Endothelial cell of umbilical vein (primary cell): ENCODE measurements around the gene TMOD4. TPM values are rescaled to one million over a fixed set of nuclear protein-coding genes. Genes with fewer than 3 reads are reported as not detected.

ENCODE experiments used
- BruUV-seq: library from RNA; stranded (reverse); fragments of 400-500 nt; replicated peaks from 2 replicates; lab custom pipeline; 2021; lab: Mats Ljungman, UMichigan
- CTCF ChIA-PET: fragments of 300-600, 350-600 bp; sonication (Branson Sonifier 250); formaldehyde crosslinking; loops from one replicate; lab custom pipeline; 2021; ENCODE audit warnings: antibody characterized with exemption, inconsistent platforms; lab: Charles Lee
- POLR2A ChIA-PET: fragments of 300-600, 350-600 bp; sonication (Branson Sonifier 250); formaldehyde crosslinking; loops from one replicate; lab custom pipeline; 2021; ENCODE audit warnings: antibody characterized with exemption, inconsistent platforms; lab: Charles Lee
- DNase-seq: peaks from one replicate; pipeline ENCODE4 v3.0.0-alpha.2; 2011; ENCODE audit warnings: low read depth, low spot score
- FAIRE-seq: peaks from 2 replicates; lab custom pipeline; 2011; peaks lifted over from hg19 to GRCh38; lab: Jason Lieb, UNC
- H2AFZ ChIP-seq: 2 replicates; pipeline ENCODE4 v1.6.0; 2012; ENCODE audit warnings: low read depth, low read length, control low read depth, inconsistent platforms
- H3K27ac ChIP-seq: 2 replicates; pipeline ENCODE4 v1.5.1; 2011; ENCODE audit warnings: low read depth, mild to moderate bottlenecking, control low read depth, low read length, moderate library complexity; ENCODE audit not compliant: insufficient read depth
- H3K27me3 ChIP-seq, 2 experiments: 2 replicates each; pipeline versions ENCODE4 v1.6.0 to v1.6.1; 2011; ENCODE audit warnings: low read length in 2 of 2, mixed read lengths in 1 of 2; ENCODE audit not compliant: control insufficient read depth in 2 of 2, insufficient read depth in 2 of 2
- H3K36me3 ChIP-seq, 2 experiments: 2 replicates in 1 of 2; 3 replicates in 1 of 2; pipeline ENCODE4 v1.5.1; 2011; ENCODE audit warnings: low read length in 2 of 2, mild to moderate bottlenecking in 1 of 2, moderate library complexity in 1 of 2; ENCODE audit not compliant: control insufficient read depth in 2 of 2, insufficient read depth in 2 of 2; ENCODE audit errors: extremely low read depth in 1 of 2
- H3K4me1 ChIP-seq: 3 replicates; pipeline ENCODE4 v1.5.1; 2011; ENCODE audit warnings: mild to moderate bottlenecking, low read length; ENCODE audit not compliant: control insufficient read depth, insufficient read depth; ENCODE audit errors: extremely low read depth
- H3K4me2 ChIP-seq: 2 replicates; pipeline ENCODE4 v1.6.1; 2011; ENCODE audit warnings: low read length, control low read depth, mixed read lengths; ENCODE audit not compliant: insufficient read depth
- H3K4me3 ChIP-seq, 3 experiments: fragments of 200-600 bp in 1 of 3; sonication (generic), shearing (Covaris generic) in 1 of 3; replicated peaks in 1 of 3; 2 replicates each; pipeline ENCODE4 v1.5.1; 2011 to 2016; ENCODE audit warnings: control low read depth in 3 of 3, low read length in 3 of 3, mild to moderate bottlenecking in 2 of 3, inconsistent platforms in 1 of 3, low read depth in 1 of 3, moderate library complexity in 1 of 3; ENCODE audit not compliant: insufficient read depth in 1 of 3
- H3K79me2 ChIP-seq: 2 replicates; pipeline ENCODE4 v1.6.0; 2012; ENCODE audit warnings: low read length, inconsistent platforms; ENCODE audit not compliant: control insufficient read depth, insufficient read depth
- H3K9ac ChIP-seq: replicated peaks from 2 replicates; pipeline ENCODE3; 2011; ENCODE audit warnings: low read length, control low read depth; ENCODE audit not compliant: insufficient read depth; ENCODE audit errors: extremely low read depth
- H3K9me1 ChIP-seq: replicated peaks from 3 replicates; pipeline ENCODE4 v1.6.0; 2011; ENCODE audit warnings: mild to moderate bottlenecking, low read length; ENCODE audit not compliant: control insufficient read depth, insufficient read depth; ENCODE audit errors: extremely low read depth
- H3K9me3 ChIP-seq: replicated peaks from 2 replicates; pipeline ENCODE4 v1.5.1; 2012; ENCODE audit warnings: low read length, inconsistent platforms; ENCODE audit not compliant: control insufficient read depth, insufficient read depth
- H4K20me1 ChIP-seq: replicated peaks from 2 replicates; pipeline ENCODE3; 2011; ENCODE audit warnings: mild to moderate bottlenecking, low read length; ENCODE audit not compliant: control insufficient read depth, insufficient read depth; ENCODE audit errors: extremely low read depth
- EZH2 ChIP-seq: IDR thresholded peaks from 2 replicates; pipeline ENCODE4 v1.6.1; 2012; ENCODE audit warnings: borderline replicate concordance, low read depth, mild to moderate bottlenecking, moderate library complexity, low read length, inconsistent platforms; ENCODE audit not compliant: severe bottlenecking
- FOS ChIP-seq: IDR thresholded peaks from 2 replicates; pipeline ENCODE4 v1.6.1; 2011; ENCODE audit warnings: mild to moderate bottlenecking, low read length, moderate library complexity, borderline replicate concordance; ENCODE audit not compliant: insufficient read depth
- GATA2 ChIP-seq: IDR thresholded peaks from 2 replicates; pipeline ENCODE4 v1.7.0; 2011; ENCODE audit warnings: low read depth, mild to moderate bottlenecking, moderate library complexity, mixed read lengths, low read length; ENCODE audit not compliant: insufficient read length, insufficient read depth
- JUN ChIP-seq: IDR thresholded peaks from 2 replicates; pipeline ENCODE4 v1.6.1; 2011; ENCODE audit warnings: borderline replicate concordance, low read depth; ENCODE audit not compliant: insufficient read length, insufficient read depth
- MYC ChIP-seq: IDR thresholded peaks from one replicate; pipeline ENCODE4 v1.6.1; 2011; ENCODE audit warnings: mild to moderate bottlenecking, low read depth, low read length
- POLR2A ChIP-seq: IDR thresholded peaks from 2 replicates; pipeline ENCODE4 v1.6.1; 2012; ENCODE audit warnings: low read depth, mild to moderate bottlenecking, control low read depth, low read length
- POLR2AphosphoS5 ChIP-seq: IDR thresholded peaks from 2 replicates; pipeline ENCODE4 v1.6.1; 2012; ENCODE audit warnings: low read depth, mild to moderate bottlenecking, control low read depth, low read length, moderate library complexity; ENCODE audit not compliant: insufficient read depth
- dilution Hi-C: fragments of 300-500 bp; cut with MboI; formaldehyde crosslinking; loops from one replicate; pipeline ENCODE4 v1.15.0; 2019; ENCODE audit warnings: low sequenced_read_pairs; ENCODE audit not compliant: extremely low pct_ligation_motif_present
- intact Hi-C: fragments of 100-400 bp; cut with micrococcal nuclease; formaldehyde crosslinking; loops from one replicate; pipeline ENCODE4 v1.10.0; 2022
- polyA plus RNA-seq, 4 experiments: library from polyadenylated mRNA; depleted of rRNA in 3 of 4; stranded (reverse) in 3 of 4; unstranded in 1 of 4; fragments of >200 nt; gene quantifications; 2 replicates each; pipeline versions ENCODE4 v1.2.1 to v1.2.3, GENCODE V29; 2011 to 2012; ENCODE audit warnings: missing spikeins in 1 of 4
- total RNA-seq: library from RNA; stranded (reverse); gene quantifications from 2 replicates; pipeline ENCODE4 v1.2.3, GENCODE V29; 2021
- TF ChIP-seq, protein P1 (sequence below): IDR thresholded peaks from 2 replicates; pipeline ENCODE4 v1.6.1; 2011; ENCODE audit not compliant: insufficient read depth, insufficient read length
- TF ChIP-seq, protein P2 (sequence below), 2 donors: IDR thresholded peaks; 1 replicate in 1 of 2; 2 replicates in 1 of 2; pipeline ENCODE4 v1.5.1; 2011; ENCODE audit warnings: low read length in 2 of 2, mild to moderate bottlenecking in 2 of 2, moderate library complexity in 2 of 2, control low read depth in 1 of 2, inconsistent platforms in 1 of 2, low read depth in 1 of 2; ENCODE audit not compliant: insufficient read depth in 1 of 2; ENCODE audit errors: extremely low read depth in 1 of 2

The TMOD4 gene
- total and polyA plus RNA-seq, 2 donors (not counting 3 experiments of a cell fraction or from before 2014, with no cell fraction given): 0.22 to 1.4 TPM

DNA sequence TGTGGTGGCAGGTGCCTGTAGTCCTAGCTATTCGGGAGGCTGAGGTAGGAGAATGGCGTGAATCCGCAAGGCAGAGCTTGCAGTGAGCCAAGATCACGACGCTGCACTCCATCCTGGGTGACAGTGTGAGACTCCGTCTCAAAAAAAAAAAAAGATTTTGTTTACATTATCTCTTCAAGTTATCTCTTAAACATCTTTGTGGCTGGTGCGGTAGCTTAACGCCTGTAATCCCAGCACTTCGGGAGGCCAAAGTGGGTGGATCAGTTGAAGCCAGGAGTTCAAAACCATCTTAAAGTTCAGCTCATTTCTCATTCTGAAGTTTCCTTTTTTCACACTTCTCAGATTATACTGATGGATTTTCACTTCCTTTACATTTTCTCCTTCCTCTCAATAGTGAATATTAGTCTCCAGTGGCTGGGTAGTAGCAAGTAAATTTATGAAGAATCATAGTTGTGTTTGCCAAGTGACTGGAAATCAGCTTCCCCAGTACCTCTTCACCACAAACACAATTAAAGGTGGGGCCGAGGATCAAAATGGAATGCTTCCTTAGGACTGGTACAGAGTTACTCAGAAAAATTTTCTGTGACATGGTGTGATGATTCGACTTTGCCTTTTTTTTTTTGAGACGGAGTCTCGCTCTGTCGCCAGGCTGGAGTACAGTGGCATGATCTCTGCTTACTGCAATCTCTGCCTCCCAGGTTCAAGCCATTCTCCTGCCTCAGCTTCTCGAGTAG, 36.4 kb upstream of the TMOD4 start:
- dilution Hi-C loops: no loop called here
- Histone ChIP-seq H4K20me1 (no peaks in the 10 kb centered on the region), H3K4me2 (no peak overlapping the region), H3K27ac (no peak overlapping the region), H2AFZ (no peak overlapping the region), H3K4me1 (peaks cover 2% of the 10 kb centered on the region), H3K9me3 (no peaks in the 10 kb centered on the region), H3K9me1 (no peaks in the 10 kb centered on the region), H3K79me2 (peaks cover 82% of the 10 kb centered on the region), H3K36me3 (peaks cover 7 to 9% of the 10 kb centered on the region in 2 experiments), H3K4me3 (no peak overlapping the region), H3K9ac (no peak overlapping the region), H3K27me3 (no peaks in the 10 kb centered on the region)
- POLR2A ChIA-PET: no interaction called here
- DNase-seq (no peak), FAIRE-seq (no peak)
- intact Hi-C loops: no loop called here
- CTCF ChIA-PET: interaction anchor here (0.7 kb wide), 1 partner anchor 40 kb away, joined by 3 read pairs; no protein-coding TSS in a partner anchor
- no TSS peak for BruUV-seq
- no peak for TF ChIP-seq POLR2A
- TF ChIP-seq, protein P1, sequence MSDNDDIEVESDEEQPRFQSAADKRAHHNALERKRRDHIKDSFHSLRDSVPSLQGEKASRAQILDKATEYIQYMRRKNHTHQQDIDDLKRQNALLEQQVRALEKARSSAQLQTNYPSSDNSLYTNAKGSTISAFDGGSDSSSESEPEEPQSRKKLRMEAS: no peak
- TF ChIP-seq POLR2AphosphoS5: no peak
- TF ChIP-seq JUN: no peak
- TF ChIP-seq MYC: no peak
- TF ChIP-seq EZH2: no peak
- TF ChIP-seq FOS: no peak
- TF ChIP-seq, protein P2, sequence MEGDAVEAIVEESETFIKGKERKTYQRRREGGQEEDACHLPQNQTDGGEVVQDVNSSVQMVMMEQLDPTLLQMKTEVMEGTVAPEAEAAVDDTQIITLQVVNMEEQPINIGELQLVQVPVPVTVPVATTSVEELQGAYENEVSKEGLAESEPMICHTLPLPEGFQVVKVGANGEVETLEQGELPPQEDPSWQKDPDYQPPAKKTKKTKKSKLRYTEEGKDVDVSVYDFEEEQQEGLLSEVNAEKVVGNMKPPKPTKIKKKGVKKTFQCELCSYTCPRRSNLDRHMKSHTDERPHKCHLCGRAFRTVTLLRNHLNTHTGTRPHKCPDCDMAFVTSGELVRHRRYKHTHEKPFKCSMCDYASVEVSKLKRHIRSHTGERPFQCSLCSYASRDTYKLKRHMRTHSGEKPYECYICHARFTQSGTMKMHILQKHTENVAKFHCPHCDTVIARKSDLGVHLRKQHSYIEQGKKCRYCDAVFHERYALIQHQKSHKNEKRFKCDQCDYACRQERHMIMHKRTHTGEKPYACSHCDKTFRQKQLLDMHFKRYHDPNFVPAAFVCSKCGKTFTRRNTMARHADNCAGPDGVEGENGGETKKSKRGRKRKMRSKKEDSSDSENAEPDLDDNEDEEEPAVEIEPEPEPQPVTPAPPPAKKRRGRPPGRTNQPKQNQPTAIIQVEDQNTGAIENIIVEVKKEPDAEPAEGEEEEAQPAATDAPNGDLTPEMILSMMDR (IDR thresholded peaks at IDR 0.05; ENCODE audit: extremely low read depth in 1 of 2, insufficient read depth in 1 of 2, low read depth in 1 of 2, low read length in 2 of 2): no peak
- no peak for TF ChIP-seq GATA2
